HG02884 (cell line): ENCODE measurements around the gene VASN.
A peak's percentile ranks its signal among the peaks of the same experiment; 100 is the strongest.

Experiments used
- ATAC-seq: cut with Tn5 transposase; IDR thresholded peaks from one replicate; pipeline ENCODE4 v1.9.1; 2021; ENCODE audit warnings: mild to moderate bottlenecking, moderate library complexity; ENCODE audit not compliant: unreplicated experiment

VASN gene

GRCh38 chr16:4416200-4417032 lies 44.8 kb downstream of the VASN start, which contains the start of gene CORO7:
Gene CORO7 (minus strand): TSS chr16:4416596. CDS start chr16:4416518, 78 bp downstream.
- ATAC-seq, result peak; percentile 61

GRCh38 chr16:4419402-4419959 lies 47.8 kb downstream of the VASN start:
- ATAC-seq, result no peak

GRCh38 chr16:4420505-4421105 lies 49.0 kb downstream of the VASN start:
- ATAC-seq, result no peak

DNA sequence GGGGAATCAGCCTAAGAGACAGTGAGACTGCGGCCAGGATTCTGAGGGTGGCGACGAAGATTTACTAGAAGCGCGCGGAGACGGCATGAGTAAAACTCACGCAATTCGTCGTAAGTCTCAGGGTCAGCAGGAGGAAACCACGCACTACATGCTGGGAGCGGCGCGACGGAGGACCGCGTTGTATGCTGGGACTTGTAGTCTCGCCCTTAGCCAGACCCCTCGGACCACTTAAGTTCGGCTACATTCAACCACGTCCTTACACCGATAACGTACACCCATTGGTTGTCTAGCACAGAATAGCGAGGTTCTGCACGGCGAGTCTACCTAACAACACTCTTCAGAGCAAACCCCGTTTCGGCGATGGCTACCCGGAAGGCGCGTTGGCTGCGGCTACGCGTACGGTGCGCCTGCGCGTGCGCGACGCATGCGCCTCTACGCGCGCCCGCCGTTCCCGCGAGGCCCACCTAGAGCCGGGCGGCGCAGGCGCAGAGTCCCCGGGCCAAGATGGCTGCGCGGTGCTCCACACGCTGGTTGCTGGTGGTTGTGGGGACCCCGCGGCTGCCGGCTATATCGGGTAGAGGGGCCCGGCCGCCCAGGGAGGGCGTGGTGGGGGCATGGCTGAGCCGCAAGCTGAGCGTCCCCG lies 53.9 kb downstream of the VASN start, which contains the start of gene DNAJA3:
TSS of gene DNAJA3 (plus strand) at position 491 of the 643 bp plus-strand sequence. CDS start at position 505, 14 bp downstream.
- peak; percentile 86 for ATAC-seq

DNA sequence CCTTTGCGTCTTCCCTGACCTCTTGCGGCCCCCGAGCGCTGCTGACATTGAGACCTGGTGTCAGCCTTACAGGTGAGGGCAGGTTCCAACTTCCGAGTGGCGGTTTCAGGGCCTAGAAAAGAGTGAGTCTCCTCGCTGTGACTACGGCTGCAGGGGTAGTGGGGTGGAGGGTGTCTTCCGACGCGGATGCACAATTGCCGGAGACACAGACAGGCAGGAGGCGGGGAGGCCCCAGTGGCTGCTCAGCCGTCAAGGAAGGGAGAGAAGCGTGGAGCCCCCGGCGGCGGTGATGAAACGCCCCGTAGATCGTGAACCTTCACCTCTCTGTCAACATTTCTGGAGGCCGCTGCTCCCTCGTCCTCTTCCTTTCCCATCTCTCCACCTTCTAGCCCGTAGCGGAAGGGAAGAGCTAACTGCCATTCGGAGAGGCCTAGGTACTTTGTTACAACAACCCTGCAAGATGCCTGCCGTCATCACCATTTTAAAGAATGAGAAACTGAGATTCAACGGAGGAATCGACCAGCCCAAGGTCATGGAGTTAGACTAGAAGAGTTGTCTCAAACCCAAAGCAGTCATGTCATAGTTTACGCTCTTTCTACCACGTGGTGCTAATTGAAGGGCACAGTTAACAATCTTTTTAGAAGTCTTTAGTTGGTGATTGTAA lies 54.5 kb downstream of the VASN start:
- peak; percentile 26 for ATAC-seq

DNA sequence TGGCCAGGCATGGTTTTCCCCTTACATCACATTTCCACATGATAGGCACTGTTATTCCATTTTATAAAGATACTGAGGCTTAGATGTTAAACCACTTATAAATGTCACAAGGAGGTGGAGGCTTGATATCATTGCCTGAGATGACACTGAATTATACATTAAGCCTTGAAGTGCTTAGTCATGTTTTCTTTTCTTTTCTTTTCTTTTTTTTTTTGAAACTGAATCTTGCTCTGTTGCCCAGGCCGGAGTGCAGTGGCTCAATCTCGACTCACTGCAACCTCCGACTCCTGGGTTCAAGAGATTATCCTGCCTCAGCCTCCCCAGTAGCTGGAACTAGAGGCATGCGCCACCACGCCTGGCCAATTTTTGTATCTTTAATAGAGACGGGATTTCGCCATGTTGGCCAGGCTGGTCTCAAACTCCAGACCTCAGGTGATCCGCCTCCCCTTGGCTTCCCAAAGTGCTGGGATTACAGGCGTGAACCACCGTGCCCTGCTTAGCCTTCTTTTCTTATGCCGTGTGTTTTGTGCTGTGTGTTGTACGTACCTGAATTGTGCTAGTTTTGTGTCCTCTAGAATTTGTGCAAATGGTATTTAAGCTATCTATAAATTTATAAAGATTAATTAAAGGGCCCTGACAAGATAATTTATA lies 55.2 kb downstream of the VASN start:
- no peak for ATAC-seq

DNA sequence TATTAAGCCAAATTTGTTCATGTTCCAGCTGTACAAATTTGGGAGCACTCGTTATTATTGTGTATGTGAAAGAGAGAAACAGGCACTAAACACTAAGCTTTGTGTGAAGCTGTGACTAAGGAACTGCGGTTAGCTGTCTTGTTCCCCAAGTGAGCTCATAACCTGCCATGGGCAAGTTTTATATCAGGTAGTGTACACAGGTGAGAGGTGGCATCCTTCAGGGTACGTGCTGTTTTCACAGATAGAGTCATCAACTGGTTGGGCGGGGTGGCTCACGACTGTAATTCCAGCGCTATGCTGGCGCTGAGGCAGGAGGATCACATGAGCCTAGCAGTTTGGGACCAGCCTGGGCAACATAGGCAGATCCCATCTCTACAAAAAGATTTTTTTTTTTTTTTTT lies 56.9 kb downstream of the VASN start:
- no peak for ATAC-seq

DNA sequence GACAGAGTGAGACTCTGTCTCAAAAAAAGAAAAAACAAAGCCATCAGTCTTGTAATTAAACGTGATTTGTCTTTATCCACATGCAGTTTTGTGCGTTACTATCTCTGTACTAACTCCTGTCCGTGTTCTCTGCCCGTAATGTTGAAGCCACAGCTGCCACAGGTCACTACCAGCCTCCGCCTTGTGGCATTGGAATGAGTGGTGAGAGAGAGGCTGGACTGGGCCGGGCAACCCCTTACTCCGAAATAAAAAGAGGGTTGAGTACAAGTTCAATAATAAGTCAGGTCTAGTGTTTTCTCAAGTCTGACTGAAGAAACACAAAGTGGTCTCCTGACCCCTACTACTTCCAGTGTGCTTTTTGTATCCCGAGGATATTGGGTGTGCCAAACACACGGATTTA lies 59.4 kb downstream of the VASN start:
- no peak for ATAC-seq
